SK-N-SH (cell line): ENCODE data around the gene KCNA5. TPM values are rescaled to one million over a fixed set of nuclear protein-coding genes. Genes with fewer than 3 reads are reported as not detected.

ENCODE experiments used
- CTCF ChIA-PET: fragments of 300-600, 350-600 bp; formaldehyde crosslinking; extraction: SDS; loops from one replicate; lab custom pipeline; 2021; lab: Yijun Ruan, JAX
- POLR2A ChIA-PET: fragments of 350-600 bp; sonication (Branson Sonifier 250); formaldehyde crosslinking; extraction: SDS; loops from one replicate; lab custom pipeline; 2020; ENCODE audit warnings: antibody characterized with exemption, inconsistent platforms; lab: Yijun Ruan, JAX
- DNase-seq: peaks from one replicate; pipeline ENCODE4 v3.0.0; 2012
- H2AFZ ChIP-seq: fragments of 200-600 bp; sonication (generic); 2 replicates; pipeline ENCODE4 v1.8.1; 2016; ENCODE audit warnings: antibody characterized with exemption, mild to moderate bottlenecking, low read depth
- H3F3A ChIP-seq: fragments of 200-600 bp; sonication (generic); replicated peaks from 2 replicates; pipeline ENCODE3; 2016; ENCODE audit warnings: antibody characterized with exemption, mild to moderate bottlenecking; ENCODE audit not compliant: insufficient read depth
- H3K27ac ChIP-seq, 2 experiments: fragments of 200-500 bp in 1 of 2; fragments of 200-600 bp in 1 of 2; sonication (Bioruptor generic) in 1 of 2; sonication (generic), shearing (Covaris generic) in 1 of 2; 2 replicates each; pipeline versions ENCODE4 v1.5.1 to v1.6.1; 2014 to 2016; ENCODE audit warnings: low read depth in 2 of 2, inconsistent platforms in 1 of 2, low read length in 1 of 2, mild to moderate bottlenecking in 1 of 2, mixed read lengths in 1 of 2
- H3K27me3 ChIP-seq: fragments of 200-600 bp; sonication (generic), shearing (Covaris generic); 2 replicates; pipeline ENCODE4 v1.6.1; 2016; ENCODE audit warnings: mixed run types; ENCODE audit not compliant: insufficient read depth
- H3K36me3 ChIP-seq, 2 experiments: fragments of 200-500 bp in 1 of 2; fragments of 200-600 bp in 1 of 2; sonication (Bioruptor generic) in 1 of 2; sonication (generic) in 1 of 2; replicated peaks in 1 of 2; 2 replicates each; pipeline versions ENCODE3 to v1.5.1; 2014 to 2016; ENCODE audit warnings: low read length in 1 of 2, mild to moderate bottlenecking in 1 of 2; ENCODE audit not compliant: insufficient read depth in 2 of 2, control insufficient read depth in 1 of 2
- H3K4me1 ChIP-seq, 2 experiments: fragments of 200-500 bp in 1 of 2; fragments of 200-600 bp in 1 of 2; sonication (Bioruptor generic) in 1 of 2; sonication (generic), shearing (Covaris generic) in 1 of 2; 2 replicates each; pipeline versions ENCODE4 v1.5.1 to v1.6.1; 2014 to 2016; ENCODE audit warnings: low read depth in 1 of 2, low read length in 1 of 2, mixed run types in 1 of 2; ENCODE audit not compliant: insufficient read depth in 2 of 2, control insufficient read depth in 1 of 2
- H3K4me2 ChIP-seq: fragments of 200-600 bp; sonication (generic), shearing (Covaris generic); 2 replicates; pipeline ENCODE4 v1.6.1; 2017; ENCODE audit warnings: mixed run types
- H3K4me3 ChIP-seq, 2 experiments: fragments of 200-500 bp in 1 of 2; fragments of 200-600 bp in 1 of 2; sonication (Bioruptor generic) in 1 of 2; sonication (generic), shearing (Covaris generic) in 1 of 2; 2 replicates each; pipeline versions ENCODE4 v1.5.1 to v1.8.1; 2014 to 2016; ENCODE audit warnings: low read depth in 2 of 2, inconsistent platforms in 1 of 2, low read length in 1 of 2, mild to moderate bottlenecking in 1 of 2, mixed read lengths in 1 of 2, moderate library complexity in 1 of 2
- H3K79me2 ChIP-seq: fragments of 200-600 bp; sonication (generic); 2 replicates; pipeline ENCODE4 v1.8.1; 2017; ENCODE audit warnings: mild to moderate bottlenecking; ENCODE audit not compliant: insufficient read depth
- H3K9ac ChIP-seq: fragments of 200-600 bp; sonication (generic); 2 replicates; pipeline ENCODE4 v1.6.1; 2017; ENCODE audit warnings: mixed run types
- H3K9me2 ChIP-seq: fragments of 200-600 bp; sonication (generic); 2 replicates; pipeline ENCODE4 v1.6.1; 2017; ENCODE audit warnings: mixed run types
- H3K9me3 ChIP-seq: fragments of 200-600 bp; sonication (generic); 2 replicates; pipeline ENCODE4 v1.6.1; 2017; ENCODE audit warnings: mixed run types, mild to moderate bottlenecking, moderate library complexity
- H4K20me1 ChIP-seq: fragments of 200-600 bp; sonication (generic); 2 replicates; pipeline ENCODE4 v1.6.1; 2017; ENCODE audit warnings: mild to moderate bottlenecking, mixed run types; ENCODE audit not compliant: insufficient read depth
- CHD2 ChIP-seq: fragments of 150-350 bp; IDR thresholded peaks from 2 replicates; pipeline ENCODE4 v1.6.1; 2018; ENCODE audit warnings: low read length; ENCODE audit not compliant: partially characterized antibody
- ELF1 ChIP-seq: IDR thresholded peaks from 2 replicates; pipeline ENCODE4 v1.4.0; 2012
- EP300 ChIP-seq, 2 experiments: IDR thresholded peaks; 2 replicates each; pipeline versions ENCODE4 v1.4.0 to v1.6.1; 2012; ENCODE audit warnings: borderline replicate concordance in 1 of 2, low read depth in 1 of 2, low read length in 1 of 2
- FOSL2 ChIP-seq: IDR thresholded peaks from 2 replicates; pipeline ENCODE4 v1.4.0; 2012; ENCODE audit warnings: low read depth, mild to moderate bottlenecking, moderate library complexity, borderline replicate concordance
- FOXJ3 ChIP-seq: sonication (generic); formaldehyde crosslinking; IDR thresholded peaks from 2 replicates; pipeline ENCODE4 v1.5.1; 2020; ENCODE audit warnings: mild to moderate bottlenecking, missing genetic modification reagents
- FOXM1 ChIP-seq: IDR thresholded peaks from 2 replicates; pipeline ENCODE4 v1.4.0; 2012; ENCODE audit warnings: low read depth, mild to moderate bottlenecking
- GABPA ChIP-seq: IDR thresholded peaks from 2 replicates; pipeline ENCODE4 v1.4.0; 2012; ENCODE audit warnings: low read depth, mild to moderate bottlenecking
- MEF2A ChIP-seq: IDR thresholded peaks from 2 replicates; pipeline ENCODE4 v1.4.0; 2012; ENCODE audit warnings: low read depth, borderline replicate concordance
- MXI1 ChIP-seq: IDR thresholded peaks from 2 replicates; pipeline ENCODE4 v1.6.1; 2012; ENCODE audit warnings: mild to moderate bottlenecking, low read depth, low read length, improper control_type of control experiment
- NRF1 ChIP-seq: IDR thresholded peaks from 2 replicates; pipeline ENCODE4 v1.6.1; 2012; ENCODE audit warnings: low read depth, mild to moderate bottlenecking, low read length
- POLR2AphosphoS5 ChIP-seq: IDR thresholded peaks from 2 replicates; pipeline ENCODE4 v1.6.1; 2012; ENCODE audit warnings: low read depth, low read length
- RAD21 ChIP-seq: IDR thresholded peaks from 2 replicates; pipeline ENCODE4 v1.6.1; 2012; ENCODE audit warnings: mild to moderate bottlenecking, low read length
- RCOR1 ChIP-seq: fragments of 150-350 bp; IDR thresholded peaks from 2 replicates; pipeline ENCODE4 v1.6.1; 2017; ENCODE audit warnings: antibody characterized with exemption, low read length
- RFX5 ChIP-seq: IDR thresholded peaks from 2 replicates; pipeline ENCODE4 v1.6.1; 2012; ENCODE audit warnings: mild to moderate bottlenecking, improper control_type of control experiment, low read length
- RXRA ChIP-seq: IDR thresholded peaks from 2 replicates; pipeline ENCODE4 v1.4.0; 2012; ENCODE audit warnings: low read depth, mild to moderate bottlenecking, borderline replicate concordance
- SIN3A ChIP-seq: IDR thresholded peaks from 2 replicates; pipeline ENCODE4 v1.6.1; 2012; ENCODE audit warnings: low read depth, mild to moderate bottlenecking, low read length, moderate library complexity, borderline replicate concordance
- TEAD4 ChIP-seq: IDR thresholded peaks from 2 replicates; pipeline ENCODE4 v1.4.0; 2012; ENCODE audit warnings: mild to moderate bottlenecking, borderline replicate concordance; ENCODE audit not compliant: insufficient read depth
- WGBS: methylation state at CpG from one replicate; pipeline ENCODE4 v1.1.6; 2017; ENCODE audit warnings: low lambda C conversion rate; 5-methylcytosine and 5-hydroxymethylcytosine counted together
- polyA plus RNA-seq, 3 experiments: library from polyadenylated mRNA; depleted of rRNA; stranded (reverse); fragments of >200 nt; gene quantifications; 2 replicates each; pipeline ENCODE4 v1.2.3, GENCODE V29; 2012
- TF ChIP-seq, protein P1 (sequence below): IDR thresholded peaks from 2 replicates; pipeline ENCODE4 v1.4.0; 2012; ENCODE audit warnings: low read depth, borderline replicate concordance
- TF ChIP-seq, protein P2 (sequence below): IDR thresholded peaks from 2 replicates; pipeline ENCODE4 v1.6.1; 2012; ENCODE audit warnings: mild to moderate bottlenecking, low read depth, low read length, moderate library complexity
- TF ChIP-seq, protein P3 (sequence below): fragments of 150-350 bp; IDR thresholded peaks from 2 replicates; pipeline ENCODE4 v1.6.1; 2017; ENCODE audit warnings: antibody characterized with exemption, low read length, low read depth, borderline replicate concordance

Gene KCNA5
- polyA plus RNA-seq, 1 of the 3 experiments (the other 2 are of a cell fraction) = not detected

DNA sequence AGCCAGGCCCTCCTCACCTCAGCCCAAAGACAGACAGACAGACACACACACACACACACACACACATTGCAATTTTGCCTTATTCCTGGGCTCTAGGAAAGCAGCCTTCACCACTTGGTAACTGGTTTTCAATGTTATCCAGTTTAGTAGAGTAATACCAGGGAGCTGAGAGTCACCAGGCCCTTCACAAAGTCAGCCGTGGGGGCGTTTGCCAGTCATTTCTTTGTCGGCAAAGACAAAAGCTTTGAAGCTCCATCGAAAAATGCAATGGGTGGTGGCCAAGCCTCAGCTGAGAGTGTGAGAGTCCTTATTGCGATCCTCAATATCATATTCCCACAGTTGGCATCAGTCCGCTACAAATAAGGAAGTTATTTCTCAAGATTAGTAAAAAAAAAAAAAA lies 8.1 kb upstream of the KCNA5 start:
- Histone ChIP-seq H3K4me2 (no peak overlapping the region), H3K9me3 (no peaks in the 10 kb centered on the region), H4K20me1 (no peaks in the 10 kb centered on the region), H3K4me3 (no peak overlapping the region), H2AFZ (no peak overlapping the region), H3K79me2 (no peaks in the 10 kb centered on the region), H3K4me1 (no peaks in the 10 kb centered on the region), H3F3A (no peaks in the 10 kb centered on the region), H3K9ac (no peak overlapping the region), H3K9me2 (no peaks in the 10 kb centered on the region), H3K27ac (no peak overlapping the region), H3K27me3 (peaks cover 49% of the 10 kb centered on the region), H3K36me3 (no peaks in the 10 kb centered on the region)
- TF ChIP-seq GABPA (no peak), FOXM1 (no peak), NRF1 (no peak), MEF2A (no peak), POLR2AphosphoS5 (no peak), EP300 (IDR thresholded peaks at IDR 0.05; ENCODE audit: borderline replicate concordance in 1 of 2, low read depth in 1 of 2, low read length in 1 of 2) (no peak), CHD2 (no peak), FOXJ3 (CRISPR knock-in tag) (no peak), SIN3A (no peak), RFX5 (no peak), RCOR1 (no peak), RAD21 (no peak), ELF1 (no peak)
- TF ChIP-seq, protein P1, sequence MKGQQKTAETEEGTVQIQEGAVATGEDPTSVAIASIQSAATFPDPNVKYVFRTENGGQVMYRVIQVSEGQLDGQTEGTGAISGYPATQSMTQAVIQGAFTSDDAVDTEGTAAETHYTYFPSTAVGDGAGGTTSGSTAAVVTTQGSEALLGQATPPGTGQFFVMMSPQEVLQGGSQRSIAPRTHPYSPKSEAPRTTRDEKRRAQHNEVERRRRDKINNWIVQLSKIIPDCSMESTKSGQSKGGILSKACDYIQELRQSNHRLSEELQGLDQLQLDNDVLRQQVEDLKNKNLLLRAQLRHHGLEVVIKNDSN = no peak
- TF ChIP-seq, protein P2, sequence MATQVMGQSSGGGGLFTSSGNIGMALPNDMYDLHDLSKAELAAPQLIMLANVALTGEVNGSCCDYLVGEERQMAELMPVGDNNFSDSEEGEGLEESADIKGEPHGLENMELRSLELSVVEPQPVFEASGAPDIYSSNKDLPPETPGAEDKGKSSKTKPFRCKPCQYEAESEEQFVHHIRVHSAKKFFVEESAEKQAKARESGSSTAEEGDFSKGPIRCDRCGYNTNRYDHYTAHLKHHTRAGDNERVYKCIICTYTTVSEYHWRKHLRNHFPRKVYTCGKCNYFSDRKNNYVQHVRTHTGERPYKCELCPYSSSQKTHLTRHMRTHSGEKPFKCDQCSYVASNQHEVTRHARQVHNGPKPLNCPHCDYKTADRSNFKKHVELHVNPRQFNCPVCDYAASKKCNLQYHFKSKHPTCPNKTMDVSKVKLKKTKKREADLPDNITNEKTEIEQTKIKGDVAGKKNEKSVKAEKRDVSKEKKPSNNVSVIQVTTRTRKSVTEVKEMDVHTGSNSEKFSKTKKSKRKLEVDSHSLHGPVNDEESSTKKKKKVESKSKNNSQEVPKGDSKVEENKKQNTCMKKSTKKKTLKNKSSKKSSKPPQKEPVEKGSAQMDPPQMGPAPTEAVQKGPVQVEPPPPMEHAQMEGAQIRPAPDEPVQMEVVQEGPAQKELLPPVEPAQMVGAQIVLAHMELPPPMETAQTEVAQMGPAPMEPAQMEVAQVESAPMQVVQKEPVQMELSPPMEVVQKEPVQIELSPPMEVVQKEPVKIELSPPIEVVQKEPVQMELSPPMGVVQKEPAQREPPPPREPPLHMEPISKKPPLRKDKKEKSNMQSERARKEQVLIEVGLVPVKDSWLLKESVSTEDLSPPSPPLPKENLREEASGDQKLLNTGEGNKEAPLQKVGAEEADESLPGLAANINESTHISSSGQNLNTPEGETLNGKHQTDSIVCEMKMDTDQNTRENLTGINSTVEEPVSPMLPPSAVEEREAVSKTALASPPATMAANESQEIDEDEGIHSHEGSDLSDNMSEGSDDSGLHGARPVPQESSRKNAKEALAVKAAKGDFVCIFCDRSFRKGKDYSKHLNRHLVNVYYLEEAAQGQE = no peak
- DNase-seq = no peak
- WGBS = 4% methylated on average over 6 of the region's 6 CpGs
- ChIA-PET POLR2A (no interaction called here), CTCF (interaction anchor here (1.0 kb wide), 1 partner anchor 707 kb away, joined by 3 read pairs; no protein-coding TSS in a partner anchor)

DNA sequence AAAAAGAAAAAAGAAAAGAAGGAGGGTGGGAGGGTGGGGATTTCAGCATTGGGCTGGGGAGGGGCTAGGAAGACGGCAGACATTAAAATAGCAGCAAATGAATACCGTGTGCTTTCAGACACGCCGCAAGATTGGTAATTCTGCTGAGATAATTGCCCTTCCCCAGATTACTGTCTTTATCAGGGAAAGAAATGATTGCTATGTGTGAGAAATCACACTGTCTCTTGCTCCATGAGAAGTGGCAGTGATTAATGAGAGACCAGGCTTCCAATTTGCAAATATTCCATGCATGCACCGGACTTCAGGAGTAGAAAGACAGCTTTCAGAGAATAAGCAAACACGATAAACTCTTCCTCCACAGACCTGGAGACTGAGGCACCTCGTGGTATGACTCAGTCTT lies 7.6 kb upstream of the KCNA5 start:
- Histone ChIP-seq H3K4me3 (no peak overlapping the region), H3K9ac (no peak overlapping the region), H3K36me3 (no peaks in the 10 kb centered on the region), H3K27me3 (peaks cover 49% of the 10 kb centered on the region), H3F3A (no peaks in the 10 kb centered on the region), H3K9me2 (no peaks in the 10 kb centered on the region), H3K9me3 (no peaks in the 10 kb centered on the region), H4K20me1 (no peaks in the 10 kb centered on the region), H3K79me2 (no peaks in the 10 kb centered on the region), H3K27ac (no peak overlapping the region), H3K4me1 (no peaks in the 10 kb centered on the region), H3K4me2 (no peak overlapping the region), H2AFZ (no peak overlapping the region)
- CTCF ChIA-PET = interaction anchor here (1.0 to 1.6 kb wide), 2 partner anchors 48 to 707 kb away, joined by 3 to 6 read pairs; no protein-coding TSS in a partner anchor
- no peak for DNase-seq
- WGBS = 3% methylated on average over 7 of the region's 7 CpGs
- TF ChIP-seq ELF1 (no peak), FOSL2 (no peak), SIN3A (no peak), MEF2A (no peak), NRF1 (no peak), RCOR1 (no peak), RAD21 (no peak), RXRA (no peak), TEAD4 (no peak), MXI1 (no peak)
- TF ChIP-seq, protein P3, sequence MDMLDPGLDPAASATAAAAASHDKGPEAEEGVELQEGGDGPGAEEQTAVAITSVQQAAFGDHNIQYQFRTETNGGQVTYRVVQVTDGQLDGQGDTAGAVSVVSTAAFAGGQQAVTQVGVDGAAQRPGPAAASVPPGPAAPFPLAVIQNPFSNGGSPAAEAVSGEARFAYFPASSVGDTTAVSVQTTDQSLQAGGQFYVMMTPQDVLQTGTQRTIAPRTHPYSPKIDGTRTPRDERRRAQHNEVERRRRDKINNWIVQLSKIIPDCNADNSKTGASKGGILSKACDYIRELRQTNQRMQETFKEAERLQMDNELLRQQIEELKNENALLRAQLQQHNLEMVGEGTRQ = no peak
- POLR2A ChIA-PET = no interaction called here
